Brain pericyte (primary cell): Measurements from ENCODE around the gene FOSB.

ENCODE experiments used
- DNase-seq: peaks from one replicate; pipeline ENCODE4 v3.0.0-alpha.2; 2012; ENCODE audit warnings: low read depth, low spot score

The FOSB gene

GRCh38 chr19:45468803-45469131 lies 971 bp downstream of the FOSB start:
- DNase-seq: no peak

- DNase-seq: peak; percentile 89
Observed at GRCh38 chr19:45469132-45469944, 1.5 kb downstream of the FOSB start.

DNA sequence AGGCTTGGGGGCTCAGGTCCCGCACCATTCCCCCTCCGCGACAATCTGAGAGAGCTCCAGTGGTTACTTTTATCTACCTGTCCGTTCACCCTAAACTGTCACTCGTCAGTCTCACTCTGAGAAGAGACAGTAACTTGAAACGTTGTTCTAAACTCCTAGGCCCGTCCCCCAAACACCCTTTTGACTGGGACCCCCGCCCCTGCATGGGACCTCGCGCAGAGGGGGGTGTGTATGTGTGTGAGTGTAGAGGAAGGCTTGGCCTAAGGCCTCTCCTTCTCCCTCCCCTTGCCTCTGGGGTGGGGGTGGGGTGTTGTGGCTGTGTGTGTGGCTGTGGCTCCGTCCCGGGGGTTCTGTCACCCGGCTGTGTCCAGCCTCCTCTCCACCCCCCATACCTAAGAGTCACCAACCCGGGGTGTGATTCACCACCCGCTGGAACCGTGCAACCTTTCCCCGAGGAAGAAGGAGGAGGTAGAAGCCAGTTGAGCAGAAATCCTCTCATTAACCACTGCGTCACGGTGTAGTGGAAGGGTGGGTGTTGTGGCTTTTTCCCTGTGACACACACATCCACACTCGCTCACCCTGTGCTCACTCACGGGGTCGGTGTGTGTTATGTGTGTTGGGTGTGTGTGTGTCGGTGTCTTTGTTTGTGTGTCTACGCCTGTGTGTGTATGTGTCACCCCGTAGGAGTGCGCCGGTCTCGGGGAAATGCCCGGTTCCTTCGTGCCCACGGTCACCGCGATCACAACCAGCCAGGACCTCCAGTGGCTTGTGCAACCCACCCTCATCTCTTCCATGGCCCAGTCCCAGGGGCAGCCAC lies 2.4 kb downstream of the FOSB start:
- DNase-seq: no peak

- DNase-seq: no peak
Observed at GRCh38 chr19:45470762-45471081, 2.9 kb downstream of the FOSB start.

GRCh38 chr19:45471111-45471930 lies 3.5 kb downstream of the FOSB start:
- DNase-seq: no peak

- no peak for DNase-seq
Observed at GRCh38 chr19:45471931-45472562, 4.3 kb downstream of the FOSB start.

- no peak for DNase-seq
Observed at GRCh38 chr19:45472563-45473366, 5.0 kb downstream of the FOSB start.

- DNase-seq: no peak
Observed at GRCh38 chr19:45473367-45473681, 5.5 kb downstream of the FOSB start.

GRCh38 chr19:45473682-45474605 lies 6.1 kb downstream of the FOSB start:
- no peak for DNase-seq

DNA sequence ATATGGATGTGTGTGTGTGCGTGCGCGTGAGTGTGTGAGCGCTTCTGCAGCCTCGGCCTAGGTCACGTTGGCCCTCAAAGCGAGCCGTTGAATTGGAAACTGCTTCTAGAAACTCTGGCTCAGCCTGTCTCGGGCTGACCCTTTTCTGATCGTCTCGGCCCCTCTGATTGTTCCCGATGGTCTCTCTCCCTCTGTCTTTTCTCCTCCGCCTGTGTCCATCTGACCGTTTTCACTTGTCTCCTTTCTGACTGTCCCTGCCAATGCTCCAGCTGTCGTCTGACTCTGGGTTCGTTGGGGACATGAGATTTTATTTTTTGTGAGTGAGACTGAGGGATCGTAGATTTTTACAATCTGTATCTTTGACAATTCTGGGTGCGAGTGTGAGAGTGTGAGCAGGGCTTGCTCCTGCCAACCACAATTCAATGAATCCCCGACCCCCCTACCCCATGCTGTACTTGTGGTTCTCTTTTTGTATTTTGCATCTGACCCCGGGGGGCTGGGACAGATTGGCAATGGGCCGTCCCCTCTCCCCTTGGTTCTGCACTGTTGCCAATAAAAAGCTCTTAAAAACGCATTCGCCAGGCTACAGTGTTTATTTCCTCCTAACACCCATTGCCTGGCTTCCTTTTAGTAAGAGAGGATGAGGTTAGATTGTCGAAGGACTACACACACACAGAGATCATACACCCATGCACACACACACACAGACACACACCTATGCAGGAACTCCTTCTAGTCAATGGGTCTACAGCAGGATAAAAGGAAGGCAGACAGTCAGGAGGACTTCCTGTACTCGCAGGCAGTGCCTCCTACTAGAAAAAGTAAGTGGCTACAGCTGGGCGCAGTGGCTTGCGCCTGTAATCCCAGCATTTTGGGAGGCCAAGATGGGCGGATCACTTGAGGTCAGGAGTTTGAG lies 7.1 kb downstream of the FOSB start:
- DNase-seq: no peak

DNA sequence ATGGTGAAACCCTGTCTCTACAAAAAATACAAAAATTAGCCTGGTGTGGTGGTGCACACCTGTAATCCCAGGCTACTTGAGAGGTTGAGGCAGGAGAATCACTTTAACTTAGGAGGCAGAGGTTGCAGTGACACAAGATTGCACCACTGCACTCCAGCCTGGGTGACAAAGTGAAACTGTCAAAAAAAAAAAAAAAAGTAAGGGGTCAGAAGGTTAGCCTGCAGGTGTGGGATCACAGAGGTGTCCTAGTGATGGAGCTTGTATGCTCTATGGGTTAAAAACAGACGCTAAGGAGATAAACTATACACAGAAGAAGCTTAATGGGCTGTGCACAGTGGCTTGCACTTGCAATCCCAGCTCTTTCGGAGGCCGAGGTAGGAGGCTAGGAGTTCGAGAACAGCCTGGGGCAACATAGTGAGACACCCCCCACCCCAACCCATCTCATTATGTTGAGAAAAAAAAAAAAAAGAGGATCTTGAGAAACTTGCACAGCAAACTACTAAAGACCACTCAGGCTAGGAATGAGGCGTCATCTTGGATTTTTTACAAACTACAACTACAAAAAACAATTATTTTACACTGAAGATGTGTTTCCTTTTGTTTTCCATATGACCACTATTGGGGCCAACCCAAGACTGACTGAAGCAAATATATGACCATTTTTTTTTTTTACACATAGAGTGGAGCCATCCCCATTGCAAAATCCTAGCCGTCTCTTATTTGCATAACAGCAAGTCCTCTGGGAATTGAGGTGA lies 7.9 kb downstream of the FOSB start:
- no peak for DNase-seq

- no peak for DNase-seq
Observed at GRCh38 chr19:45476304-45476703, 8.5 kb downstream of the FOSB start.

- no peak for DNase-seq
Observed at GRCh38 chr19:45477186-45477585, 9.4 kb downstream of the FOSB start.

DNA sequence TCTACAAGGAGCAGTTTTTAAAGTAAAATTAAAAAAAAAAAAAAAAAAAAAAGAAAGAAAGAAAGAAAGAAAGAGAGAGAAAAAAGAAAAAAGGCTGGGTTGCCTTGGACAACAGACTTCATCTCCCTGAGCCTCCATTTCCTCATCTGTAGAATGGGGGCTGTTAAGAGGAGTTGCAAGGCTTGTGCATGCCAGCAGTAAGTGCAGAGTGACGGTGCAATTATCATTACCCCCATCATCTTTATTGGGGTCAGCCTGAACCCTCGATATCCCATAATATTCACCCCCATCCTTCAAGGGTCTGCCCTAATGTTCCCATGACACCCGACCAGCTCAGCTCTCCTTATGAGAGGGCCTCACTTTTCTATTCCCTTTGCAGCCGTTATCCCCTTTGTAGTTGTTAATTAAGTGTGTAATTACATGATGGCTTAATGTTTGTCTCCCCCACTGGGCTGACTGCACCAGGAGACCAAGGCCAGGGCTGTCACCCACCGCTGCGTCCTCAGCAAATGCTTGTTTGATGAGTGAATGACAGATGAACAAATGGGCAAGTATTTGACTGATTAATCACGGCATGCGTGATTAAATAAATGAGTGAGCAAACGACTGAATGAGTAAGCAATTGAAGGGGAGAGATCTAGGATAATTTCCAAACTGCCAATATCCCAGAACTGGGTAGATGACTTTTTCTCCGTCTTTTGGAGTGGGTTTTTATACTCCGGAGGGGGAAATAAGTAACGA lies 10.1 kb downstream of the FOSB start:
- DNase-seq: no peak

- peak; percentile 70 for DNase-seq
Observed at GRCh38 chr19:45478454-45479238, 10.8 kb downstream of the FOSB start.

DNA sequence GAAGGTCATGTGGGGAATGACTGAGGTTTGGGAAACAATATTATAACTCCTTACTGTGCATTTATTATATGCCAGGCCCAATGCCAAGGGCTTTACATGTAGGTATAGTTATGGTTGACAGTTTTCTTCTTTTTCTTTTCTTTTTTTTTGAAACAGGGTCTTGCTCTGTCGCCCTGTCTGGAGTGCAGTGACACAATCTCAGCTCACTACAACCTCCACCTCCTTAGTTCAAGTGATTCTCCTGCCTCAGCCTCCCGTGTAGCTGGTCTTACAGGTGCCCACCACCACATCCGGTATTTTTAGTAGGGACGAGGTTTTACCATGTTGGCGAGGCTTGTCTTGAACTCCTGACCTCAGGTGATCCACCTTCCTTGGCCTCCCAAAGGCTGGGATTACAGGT lies 15.2 kb downstream of the FOSB start:
- no peak for DNase-seq
